SK-N-SH treated with all-trans-retinoic acid at 6 μM for 48 hours (cell line): ENCODE measurements around the gene A3GALT2.

Experiments used
- ATAC-seq: fragments of 200-7000 bp; cut with Tn5 transposase; 3 replicates; pipeline ENCODE4 v1.9.1; 2020; ENCODE audit warnings: mild to moderate bottlenecking, moderate library complexity
- ARNTL ChIP-seq: fragments of 450-650 bp; formaldehyde crosslinking; IDR thresholded peaks from 2 replicates; pipeline ENCODE4 v1.5.0; 2020; ENCODE audit warnings: low read depth, mild to moderate bottlenecking, moderate library complexity, borderline replicate concordance
- BACH2 ChIP-seq: fragments of 250-450 bp; sonication (Bioruptor Pico); IDR thresholded peaks from 2 replicates; pipeline ENCODE4 v1.9.0; 2021; ENCODE audit warnings: mild to moderate bottlenecking, borderline replicate concordance
- CREB5 ChIP-seq: fragments of 250-450 bp; sonication (Bioruptor Pico); IDR thresholded peaks from 2 replicates; pipeline ENCODE4 v1.5.1; 2020; ENCODE audit warnings: low read depth, mild to moderate bottlenecking, moderate library complexity
- CSDC2 ChIP-seq: fragments of 250-450 bp; sonication (Bioruptor Pico); IDR thresholded peaks from 2 replicates; pipeline ENCODE4 v1.5.0; 2020; ENCODE audit warnings: mild to moderate bottlenecking, moderate library complexity
- CSRNP3 ChIP-seq: fragments of 250-450 bp; sonication (Bioruptor Pico); IDR thresholded peaks from 2 replicates; pipeline ENCODE4 v1.5.1; 2021; ENCODE audit warnings: mild to moderate bottlenecking, moderate library complexity
- ESRRG ChIP-seq: fragments of 250-450 bp; sonication (Bioruptor Pico); IDR thresholded peaks from 2 replicates; pipeline ENCODE4 v1.6.1; 2021; ENCODE audit warnings: mild to moderate bottlenecking
- GLIS3 ChIP-seq: fragments of 250-450 bp; sonication (Bioruptor Pico); IDR thresholded peaks from 2 replicates; pipeline ENCODE4 v1.5.0; 2020; ENCODE audit warnings: mild to moderate bottlenecking, moderate library complexity
- ISL1 ChIP-seq: fragments of 250-450 bp; sonication (Bioruptor Pico); IDR thresholded peaks from 2 replicates; pipeline ENCODE4 v2.1.2; 2022; ENCODE audit warnings: mild to moderate bottlenecking, moderate library complexity
- OSR1 ChIP-seq: fragments of 250-450 bp; sonication (Bioruptor Pico); IDR thresholded peaks from 2 replicates; pipeline ENCODE4 v1.8.0; 2022; ENCODE audit warnings: moderate library complexity, mild to moderate bottlenecking, inconsistent platforms
- PATZ1 ChIP-seq: fragments of 250-450 bp; sonication (Bioruptor Pico); IDR thresholded peaks from 2 replicates; pipeline ENCODE4 v1.8.0; 2020; ENCODE audit warnings: mild to moderate bottlenecking, moderate library complexity, borderline replicate concordance
- POU6F1 ChIP-seq: fragments of 250-450 bp; sonication (Bioruptor Pico); IDR thresholded peaks from 2 replicates; pipeline ENCODE4 v1.8.0; 2021; ENCODE audit warnings: low read depth, mild to moderate bottlenecking, moderate library complexity, borderline replicate concordance
- PPARA ChIP-seq: fragments of 250-450 bp; sonication (Bioruptor Pico); IDR thresholded peaks from 2 replicates; pipeline ENCODE4 v1.5.0; 2020; ENCODE audit warnings: mild to moderate bottlenecking, borderline replicate concordance
- RARB ChIP-seq: fragments of 250-450 bp; sonication (Bioruptor Pico); IDR thresholded peaks from 2 replicates; pipeline ENCODE4 v1.8.0; 2021; ENCODE audit warnings: mild to moderate bottlenecking, moderate library complexity
- SNAI2 ChIP-seq: fragments of 250-450 bp; sonication (Bioruptor Pico); IDR thresholded peaks from 2 replicates; pipeline ENCODE4 v1.5.0; 2020; ENCODE audit warnings: mild to moderate bottlenecking, moderate library complexity
- TCF4 ChIP-seq: fragments of 250-450 bp; sonication (Bioruptor Pico); IDR thresholded peaks from 2 replicates; pipeline ENCODE4 v1.8.0; 2021; ENCODE audit warnings: mild to moderate bottlenecking, moderate library complexity, borderline replicate concordance
- TOX ChIP-seq: fragments of 250-450 bp; sonication (Bioruptor Pico); IDR thresholded peaks from 2 replicates; pipeline ENCODE4 v1.8.0; 2021; ENCODE audit warnings: mild to moderate bottlenecking, moderate library complexity, borderline replicate concordance
- TSHZ2 ChIP-seq: fragments of 250-450 bp; sonication (Bioruptor Pico); IDR thresholded peaks from 2 replicates; pipeline ENCODE4 v1.5.0; 2020; ENCODE audit warnings: mild to moderate bottlenecking, moderate library complexity
- ZC3H10 ChIP-seq: fragments of 250-450 bp; sonication (Bioruptor Pico); IDR thresholded peaks from 2 replicates; pipeline ENCODE4 v1.5.1; 2021; ENCODE audit warnings: mild to moderate bottlenecking, moderate library complexity
- ZFP3 ChIP-seq: fragments of 250-450 bp; sonication (Bioruptor Pico); IDR thresholded peaks from 2 replicates; pipeline ENCODE4 v1.5.0; 2020; ENCODE audit warnings: mild to moderate bottlenecking, moderate library complexity
- ZFP30 ChIP-seq: fragments of 450-650 bp; formaldehyde crosslinking; IDR thresholded peaks from 2 replicates; pipeline ENCODE4 v1.5.0; 2022; ENCODE audit warnings: mild to moderate bottlenecking, moderate library complexity
- ZNF565 ChIP-seq: fragments of 450-650 bp; formaldehyde crosslinking; conservative IDR thresholded peaks from 2 replicates; pipeline ENCODE4 v1.5.0; 2020; ENCODE audit warnings: low read depth, mild to moderate bottlenecking, moderate library complexity
- ZNF70 ChIP-seq: fragments of 450-650 bp; formaldehyde crosslinking; IDR thresholded peaks from 2 replicates; pipeline ENCODE4 v1.5.0; 2020; ENCODE audit warnings: mild to moderate bottlenecking, moderate library complexity
- ZNF8 ChIP-seq: fragments of 450-650 bp; formaldehyde crosslinking; IDR thresholded peaks from 2 replicates; pipeline ENCODE4 v1.5.0; 2020; ENCODE audit warnings: mild to moderate bottlenecking, moderate library complexity

The A3GALT2 gene

GRCh38 chr1:33347650-33347992 is 26.7 kb upstream of the A3GALT2 start:
- no peak for TF ChIP-seq ARNTL
- TF ChIP-seq ZNF8 (CRISPR knock-in tag), result no peak
- no peak for TF ChIP-seq CREB5 (CRISPR knock-in tag)
- TF ChIP-seq TSHZ2, result no peak
- TF ChIP-seq ZC3H10 (CRISPR knock-in tag), result no peak
- TF ChIP-seq ZFP30 (CRISPR knock-in tag), result no peak
- TF ChIP-seq POU6F1 (CRISPR knock-in tag), result no peak
- no peak for TF ChIP-seq GLIS3 (CRISPR knock-in tag)
- TF ChIP-seq CSRNP3 (CRISPR knock-in tag), result no peak
- no peak for TF ChIP-seq ISL1
- no peak for TF ChIP-seq TOX (CRISPR knock-in tag)
- no peak for TF ChIP-seq SNAI2 (CRISPR knock-in tag)
- TF ChIP-seq PPARA (CRISPR knock-in tag), result no peak
- TF ChIP-seq ZNF565 (CRISPR knock-in tag), result no peak
- no peak for TF ChIP-seq ZNF70
- no peak for TF ChIP-seq TCF4 (CRISPR knock-in tag)
- TF ChIP-seq ESRRG (CRISPR knock-in tag), result no peak
- ATAC-seq, result peak; percentile 1; the same call in 1 of the 3 replicates

GRCh38 chr1:33346927-33347649 is 26.2 kb upstream of the A3GALT2 start:
- peak; percentile 45 for ATAC-seq
- TF ChIP-seq TOX (CRISPR knock-in tag) (no peak), BACH2 (CRISPR knock-in tag) (no peak), PATZ1 (CRISPR knock-in tag) (no peak), CSRNP3 (CRISPR knock-in tag) (no peak)
- TF ChIP-seq, all 23 proteins: peak for 0

- no peak for TF ChIP-seq SNAI2 (CRISPR knock-in tag)
- no peak for TF ChIP-seq ISL1
- no peak for TF ChIP-seq OSR1
- no peak for TF ChIP-seq CSDC2 (CRISPR knock-in tag)
- no peak for TF ChIP-seq PATZ1 (CRISPR knock-in tag)
- no peak for TF ChIP-seq TOX (CRISPR knock-in tag)
- no peak for TF ChIP-seq ARNTL
- TF ChIP-seq ESRRG (CRISPR knock-in tag), result no peak
- TF ChIP-seq PPARA (CRISPR knock-in tag), result no peak
- TF ChIP-seq TCF4 (CRISPR knock-in tag), result no peak
- no peak for TF ChIP-seq GLIS3 (CRISPR knock-in tag)
- TF ChIP-seq ZFP30 (CRISPR knock-in tag), result no peak
- TF ChIP-seq ZNF565 (CRISPR knock-in tag), result no peak
- TF ChIP-seq ZFP3 (CRISPR knock-in tag), result no peak
- TF ChIP-seq RARB, result no peak
- peak; percentile 7 for ATAC-seq
Measured at GRCh38 chr1:33346533-33346926, 25.6 kb upstream of the A3GALT2 start.
